ENCODE data around the gene PIAS1. TPM values are rescaled to one million over a fixed set of nuclear protein-coding genes. Genes with fewer than 3 reads are reported as not detected.

PIAS1 gene
- polyA plus RNA-seq, 2 donors = 10.6 to 13.9 TPM

GRCh38 chr15:68020685-68021084, 33.4 kb upstream of the PIAS1 start:
- no peak overlapping the region for H3K4me3 ChIP-seq (ENCODE audit: low read depth in 1 of 2, low read length in 2 of 2)
- 58 to 76% methylated on average over 3 of the region's 3 CpGs for WGBS, 2 donors
- H3K27ac ChIP-seq (ENCODE audit: low read depth in 2 of 2, low read length in 1 of 2) = no peak overlapping the region
- H3K9me3 ChIP-seq (ENCODE audit: control insufficient read depth in 2 of 2, insufficient read depth in 1 of 2, low read depth in 1 of 2, low read length in 1 of 2) = no peaks in the 10 kb centered on the region
- H3K36me3 ChIP-seq (ENCODE audit: control insufficient read depth in 2 of 2, insufficient read depth in 2 of 2, low read length in 1 of 2) = no peaks in the 10 kb centered on the region
- no peaks in the 10 kb centered on the region for H3K4me1 ChIP-seq (ENCODE audit: control insufficient read depth in 2 of 2, insufficient read depth in 2 of 2, low read length in 1 of 2)
- no peaks in the 10 kb centered on the region for H3K27me3 ChIP-seq (ENCODE audit: control insufficient read depth in 1 of 2, insufficient read depth in 2 of 2, low read length in 2 of 2)

DNA sequence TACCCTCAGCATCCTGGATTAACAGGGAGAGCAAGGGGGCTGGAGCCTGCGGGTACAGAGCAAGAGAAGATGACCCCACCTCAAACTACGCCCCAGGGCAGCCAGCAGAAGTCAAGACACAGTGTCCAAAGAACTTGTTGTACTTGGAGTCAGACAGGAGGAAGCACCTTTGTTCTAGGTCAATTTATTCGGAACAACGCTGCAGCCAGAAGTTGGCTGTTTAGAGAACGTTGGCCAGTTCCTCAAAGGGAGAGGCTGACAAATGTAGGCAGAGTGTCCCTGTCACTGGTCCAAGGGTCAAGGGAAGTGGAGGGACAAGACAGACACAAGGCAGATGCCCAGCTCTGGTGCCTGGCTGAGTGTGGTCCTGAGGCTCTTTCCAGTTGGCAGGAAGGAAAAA, 32.1 kb upstream of the PIAS1 start:
- no peaks in the 10 kb centered on the region for H3K36me3 ChIP-seq (ENCODE audit: control insufficient read depth in 2 of 2, insufficient read depth in 2 of 2, low read length in 1 of 2)
- no peaks in the 10 kb centered on the region for H3K9me3 ChIP-seq (ENCODE audit: control insufficient read depth in 2 of 2, insufficient read depth in 1 of 2, low read depth in 1 of 2, low read length in 1 of 2)
- H3K27ac ChIP-seq (ENCODE audit: low read depth in 2 of 2, low read length in 1 of 2) = no peak overlapping the region
- no peaks in the 10 kb centered on the region for H3K27me3 ChIP-seq (ENCODE audit: control insufficient read depth in 1 of 2, insufficient read depth in 2 of 2, low read length in 2 of 2)
- WGBS, 2 donors = 79 to 80% methylated on average over 5 of the region's 5 CpGs
- no peak overlapping the region for H3K4me3 ChIP-seq (ENCODE audit: low read depth in 1 of 2, low read length in 2 of 2)
- H3K4me1 ChIP-seq (ENCODE audit: control insufficient read depth in 2 of 2, insufficient read depth in 2 of 2, low read length in 1 of 2) = no peaks in the 10 kb centered on the region

GRCh38 chr15:68023307-68024101, 30.6 kb upstream of the PIAS1 start:
- WGBS, 2 donors = 86 to 88% methylated on average over 8 of the region's 8 CpGs
- Histone ChIP-seq H3K36me3 (ENCODE audit: control insufficient read depth in 2 of 2, insufficient read depth in 2 of 2, low read length in 1 of 2) (no peaks in the 10 kb centered on the region), H3K4me1 (ENCODE audit: control insufficient read depth in 2 of 2, insufficient read depth in 2 of 2, low read length in 1 of 2) (no peaks in the 10 kb centered on the region), H3K27ac (ENCODE audit: low read depth in 2 of 2, low read length in 1 of 2) (no peak overlapping the region), H3K27me3 (ENCODE audit: control insufficient read depth in 1 of 2, insufficient read depth in 2 of 2, low read length in 2 of 2) (peaks cover 0 to 3% of the 10 kb centered on the region in 2 donors), H3K4me3 (ENCODE audit: low read depth in 1 of 2, low read length in 2 of 2) (no peak overlapping the region), H3K9me3 (ENCODE audit: control insufficient read depth in 2 of 2, insufficient read depth in 1 of 2, low read depth in 1 of 2, low read length in 1 of 2) (peaks cover 0 to 4% of the 10 kb centered on the region in 2 donors)

GRCh38 chr15:68025835-68026424, 28.2 kb upstream of the PIAS1 start:
- H3K9me3 ChIP-seq (ENCODE audit: control insufficient read depth in 2 of 2, insufficient read depth in 1 of 2, low read depth in 1 of 2, low read length in 1 of 2) = peaks cover 0 to 4% of the 10 kb centered on the region in 2 donors
- H3K27me3 ChIP-seq (ENCODE audit: control insufficient read depth in 1 of 2, insufficient read depth in 2 of 2, low read length in 2 of 2) = peaks cover 0 to 3% of the 10 kb centered on the region in 2 donors
- 76 to 82% methylated on average over 6 of the region's 6 CpGs for WGBS, 2 donors
- no peaks in the 10 kb centered on the region for H3K4me1 ChIP-seq (ENCODE audit: control insufficient read depth in 2 of 2, insufficient read depth in 2 of 2, low read length in 1 of 2)
- no peak overlapping the region for H3K27ac ChIP-seq (ENCODE audit: low read depth in 2 of 2, low read length in 1 of 2)
- no peaks in the 10 kb centered on the region for H3K36me3 ChIP-seq (ENCODE audit: control insufficient read depth in 2 of 2, insufficient read depth in 2 of 2, low read length in 1 of 2)
- H3K4me3 ChIP-seq (ENCODE audit: low read depth in 1 of 2, low read length in 2 of 2) = no peak overlapping the region

- 73 to 81% methylated on average over 9 of the region's 9 CpGs for WGBS, 2 donors
- H3K27ac ChIP-seq (ENCODE audit: low read depth in 2 of 2, low read length in 1 of 2) = no peak overlapping the region
- H3K36me3 ChIP-seq (ENCODE audit: control insufficient read depth in 2 of 2, insufficient read depth in 2 of 2, low read length in 1 of 2) = no peaks in the 10 kb centered on the region
- peaks cover 0 to 3% of the 10 kb centered on the region in 2 donors for H3K27me3 ChIP-seq (ENCODE audit: control insufficient read depth in 1 of 2, insufficient read depth in 2 of 2, low read length in 2 of 2)
- no peak overlapping the region for H3K4me3 ChIP-seq (ENCODE audit: low read depth in 1 of 2, low read length in 2 of 2)
- H3K4me1 ChIP-seq (ENCODE audit: control insufficient read depth in 2 of 2, insufficient read depth in 2 of 2, low read length in 1 of 2) = no peaks in the 10 kb centered on the region
- peaks cover 0 to 4% of the 10 kb centered on the region in 2 donors for H3K9me3 ChIP-seq (ENCODE audit: control insufficient read depth in 2 of 2, insufficient read depth in 1 of 2, low read depth in 1 of 2, low read length in 1 of 2)
Observed at GRCh38 chr15:68027388-68027787, 26.7 kb upstream of the PIAS1 start.

- Histone ChIP-seq H3K4me1 (ENCODE audit: control insufficient read depth in 2 of 2, insufficient read depth in 2 of 2, low read length in 1 of 2) (no peaks in the 10 kb centered on the region), H3K4me3 (ENCODE audit: low read depth in 1 of 2, low read length in 2 of 2) (no peak overlapping the region), H3K36me3 (ENCODE audit: control insufficient read depth in 2 of 2, insufficient read depth in 2 of 2, low read length in 1 of 2) (no peaks in the 10 kb centered on the region), H3K9me3 (ENCODE audit: control insufficient read depth in 2 of 2, insufficient read depth in 1 of 2, low read depth in 1 of 2, low read length in 1 of 2) (peaks cover 0 to 4% of the 10 kb centered on the region in 2 donors), H3K27ac (ENCODE audit: low read depth in 2 of 2, low read length in 1 of 2) (no peak overlapping the region), H3K27me3 (ENCODE audit: control insufficient read depth in 1 of 2, insufficient read depth in 2 of 2, low read length in 2 of 2) (peaks cover 0 to 3% of the 10 kb centered on the region in 2 donors)
- 80 to 86% methylated on average over 7 of the region's 7 CpGs for WGBS, 2 donors
Observed at GRCh38 chr15:68028137-68028887, 25.8 kb upstream of the PIAS1 start.

- H3K27me3 ChIP-seq (ENCODE audit: control insufficient read depth in 1 of 2, insufficient read depth in 2 of 2, low read length in 2 of 2) = peaks cover 0 to 3% of the 10 kb centered on the region in 2 donors
- H3K4me1 ChIP-seq (ENCODE audit: control insufficient read depth in 2 of 2, insufficient read depth in 2 of 2, low read length in 1 of 2) = no peaks in the 10 kb centered on the region
- H3K4me3 ChIP-seq (ENCODE audit: low read depth in 1 of 2, low read length in 2 of 2) = no peak overlapping the region
- peaks cover 0 to 4% of the 10 kb centered on the region in 2 donors for H3K9me3 ChIP-seq (ENCODE audit: control insufficient read depth in 2 of 2, insufficient read depth in 1 of 2, low read depth in 1 of 2, low read length in 1 of 2)
- no peaks in the 10 kb centered on the region for H3K36me3 ChIP-seq (ENCODE audit: control insufficient read depth in 2 of 2, insufficient read depth in 2 of 2, low read length in 1 of 2)
- no peak overlapping the region for H3K27ac ChIP-seq (ENCODE audit: low read depth in 2 of 2, low read length in 1 of 2)
- WGBS, 2 donors = 86 to 92% methylated on average over 5 of the region's 5 CpGs
Observed at GRCh38 chr15:68028888-68029207, 25.3 kb upstream of the PIAS1 start.

DNA sequence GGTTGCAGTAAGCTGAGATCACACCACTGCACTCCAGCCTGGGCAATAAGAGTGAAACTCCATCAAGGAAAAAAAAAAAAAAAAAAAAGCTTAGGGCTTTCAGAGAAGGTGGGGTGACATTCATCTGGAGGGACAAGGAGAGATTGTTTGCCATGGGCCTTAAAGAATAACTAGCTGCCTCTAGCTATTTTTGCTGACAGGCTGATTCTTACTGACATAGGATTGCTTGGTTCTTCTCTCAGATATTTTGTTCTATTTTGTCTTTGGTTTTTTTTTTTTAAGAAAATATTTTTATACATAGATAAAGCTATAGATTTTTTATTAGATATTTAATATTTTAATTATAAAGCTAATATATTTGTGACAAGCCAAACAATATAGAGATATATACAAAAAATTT, 24.2 kb upstream of the PIAS1 start:
- H3K27ac ChIP-seq (ENCODE audit: low read depth in 2 of 2, low read length in 1 of 2) = no peak overlapping the region
- no peaks in the 10 kb centered on the region for H3K4me1 ChIP-seq (ENCODE audit: control insufficient read depth in 2 of 2, insufficient read depth in 2 of 2, low read length in 1 of 2)
- H3K27me3 ChIP-seq (ENCODE audit: control insufficient read depth in 1 of 2, insufficient read depth in 2 of 2, low read length in 2 of 2) = peaks cover 0 to 3% of the 10 kb centered on the region in 2 donors
- H3K36me3 ChIP-seq (ENCODE audit: control insufficient read depth in 2 of 2, insufficient read depth in 2 of 2, low read length in 1 of 2) = no peaks in the 10 kb centered on the region
- H3K9me3 ChIP-seq (ENCODE audit: control insufficient read depth in 2 of 2, insufficient read depth in 1 of 2, low read depth in 1 of 2, low read length in 1 of 2) = peaks cover 0 to 4% of the 10 kb centered on the region in 2 donors
- no peak overlapping the region for H3K4me3 ChIP-seq (ENCODE audit: low read depth in 1 of 2, low read length in 2 of 2)

GRCh38 chr15:68031404-68031803, 22.7 kb upstream of the PIAS1 start:
- Histone ChIP-seq H3K9me3 (ENCODE audit: control insufficient read depth in 2 of 2, insufficient read depth in 1 of 2, low read depth in 1 of 2, low read length in 1 of 2) (peaks cover 0 to 4% of the 10 kb centered on the region in 2 donors), H3K4me1 (ENCODE audit: control insufficient read depth in 2 of 2, insufficient read depth in 2 of 2, low read length in 1 of 2) (no peaks in the 10 kb centered on the region), H3K36me3 (ENCODE audit: control insufficient read depth in 2 of 2, insufficient read depth in 2 of 2, low read length in 1 of 2) (no peaks in the 10 kb centered on the region), H3K4me3 (ENCODE audit: low read depth in 1 of 2, low read length in 2 of 2) (no peak overlapping the region), H3K27ac (ENCODE audit: low read depth in 2 of 2, low read length in 1 of 2) (no peak overlapping the region), H3K27me3 (ENCODE audit: control insufficient read depth in 1 of 2, insufficient read depth in 2 of 2, low read length in 2 of 2) (peaks cover 0 to 3% of the 10 kb centered on the region in 2 donors)
- WGBS, 2 donors = 56 to 62% methylated on average over 2 of the region's 2 CpGs

Data from esophagus (tissue), 2 donors.